ENCODE results near the gene RPL36AL. TPM values are rescaled to one million over a fixed set of nuclear protein-coding genes. Genes with fewer than 3 reads are reported as not detected.

RPL36AL gene
- total RNA-seq, 1 experiment from 2014 or later, result 207 TPM

GRCh38 chr14:49623387-49623786 lies 3.0 kb upstream of the RPL36AL start:
- Mint-ChIP-seq H3K9me3 (no peaks in the 10 kb centered on the region; a peak in 1 of 5 replicates), H3K4me1 (peaks cover 20% of the 10 kb centered on the region in 2 experiments), H3K27ac (no peak overlapping the region), H3K36me3 (ENCODE audit: insufficient read depth in 1 of 3, low read depth in 3 of 3) (peaks cover 12 to 43% (median 20%) of the 10 kb centered on the region in 3 experiments), H3K4me3 (no peak overlapping the region), H3K27me3 (ENCODE audit: low read depth) (no peaks in the 10 kb centered on the region)
- no peak overlapping the region for H2BK5ac ChIP-seq (ENCODE audit: insufficient read length, low read length)
- H3K23ac ChIP-seq (ENCODE audit: insufficient read length, low read depth, low read length), result no peak overlapping the region
- no peak overlapping the region for H3T11ph ChIP-seq (ENCODE audit: low read length)
- no peak overlapping the region for H3K9ac ChIP-seq (ENCODE audit: extremely low read depth, insufficient read length, low read length)
- no peak overlapping the region for H4K91ac ChIP-seq (ENCODE audit: insufficient read length, low read depth, low read length)
- H3K4me2 ChIP-seq (ENCODE audit: insufficient read depth, insufficient read length, low read length), result no peak overlapping the region
- no peak overlapping the region for H2AK5ac ChIP-seq (ENCODE audit: insufficient read length, low read length)
- no peak overlapping the region for H3K56ac ChIP-seq (ENCODE audit: insufficient read length, low read depth, low read length)
- H3K79me2 ChIP-seq (ENCODE audit: insufficient read depth, low read length), result peaks cover 12% of the 10 kb centered on the region; the same call in 1 of the 2 replicates
- no peaks in the 10 kb centered on the region for H3K27me3 ChIP-seq (ENCODE audit: insufficient read depth, low read length)
- H3K9me3 ChIP-seq (ENCODE audit: control insufficient read depth, low read depth, low read length), result no peaks in the 10 kb centered on the region
- H3K79me1 ChIP-seq (ENCODE audit: insufficient read depth, low read depth, low read length, poor library complexity, severe bottlenecking), result no peaks in the 10 kb centered on the region
- H3K14ac ChIP-seq (ENCODE audit: insufficient read depth, low read length), result no peak overlapping the region
- H3K18ac ChIP-seq (ENCODE audit: insufficient read length, low read depth, low read length), result no peak overlapping the region
- H4K20me1 ChIP-seq (ENCODE audit: control insufficient read depth, insufficient read depth, insufficient read length), result no peaks in the 10 kb centered on the region
- no peak overlapping the region for H2BK20ac ChIP-seq (ENCODE audit: low read depth, low read length, poor library complexity, severe bottlenecking)
- H2AFZ ChIP-seq (ENCODE audit: low read length), result no peak overlapping the region
- no peak overlapping the region for H2BK15ac ChIP-seq (ENCODE audit: low read depth, low read length)
- no peak overlapping the region for H4K5ac ChIP-seq (ENCODE audit: insufficient read length, low read depth, low read length)
- H2BK120ac ChIP-seq (ENCODE audit: low read depth, low read length, poor library complexity, severe bottlenecking), result no peak overlapping the region
- peaks cover 12% of the 10 kb centered on the region for H3K23me2 ChIP-seq (ENCODE audit: insufficient read length, low read depth, low read length, poor library complexity, severe bottlenecking)
- TF ChIP-seq CTCF (conservative IDR thresholded peaks at IDR 0.05), result no peak
- H4K8ac ChIP-seq (replicated peaks; ENCODE audit: insufficient read length, low read depth, low read length), result no peak overlapping the region
- H3K27ac ChIP-seq (ENCODE audit: insufficient read length, low read depth, low read length), result no peak overlapping the region
- no CpG with 5 or more reads among the region's 3 CpGs for WGBS (ENCODE audit: extremely low coverage, insufficient read length, low lambda C conversion rate)
- H2BK12ac ChIP-seq (ENCODE audit: insufficient read length, low read depth, low read length), result no peak overlapping the region
- no peak overlapping the region for H3K4ac ChIP-seq (ENCODE audit: low read depth, low read length)
- H3K4me1 ChIP-seq (ENCODE audit: insufficient read depth, low read length), result peaks cover 4% of the 10 kb centered on the region; the same call in 1 of the 2 replicates
- DNase-seq, result no peak
